ENCODE measurements around the gene KIFAP3. TPM values are rescaled to one million over a fixed set of nuclear protein-coding genes. Genes with fewer than 3 reads are reported as not detected.

KIFAP3 gene
- total RNA-seq, 1 donor from 2014 or later, result 35.1 TPM

DNA sequence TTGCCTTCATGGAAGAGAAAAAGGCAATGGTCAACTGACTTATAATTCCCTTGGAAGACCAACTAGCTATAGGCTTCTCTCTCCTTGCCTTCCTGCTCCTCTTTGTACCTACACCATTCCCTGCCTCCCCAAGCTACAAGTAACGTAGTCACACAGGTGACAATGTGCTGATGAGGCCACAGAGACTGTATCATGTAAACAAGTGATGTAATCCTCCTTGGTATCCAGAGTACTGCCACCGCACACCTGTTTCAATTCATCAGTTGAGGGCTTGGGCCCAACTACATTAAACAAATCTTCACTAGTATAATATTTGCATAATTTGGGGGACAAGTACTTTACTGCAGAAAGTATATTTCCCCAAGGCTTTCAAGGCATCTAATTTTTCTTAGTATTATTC lies 104.4 kb downstream of the KIFAP3 start:
- Mint-ChIP-seq H3K9me3 (ENCODE audit: unreplicated experiment) (no peaks in the 10 kb centered on the region), H3K36me3 (ENCODE audit: unreplicated experiment) (peaks cover 20% of the 10 kb centered on the region), H3K27me3 (ENCODE audit: unreplicated experiment) (no peaks in the 10 kb centered on the region), H3K4me1 (ENCODE audit: unreplicated experiment) (no peaks in the 10 kb centered on the region), H3K27ac (ENCODE audit: unreplicated experiment) (no peak overlapping the region), H3K4me3 (ENCODE audit: unreplicated experiment) (no peak overlapping the region)
- DNase-seq (ENCODE audit: extremely low spot score, unreplicated experiment), result no peak
- TF ChIP-seq, protein P1, sequence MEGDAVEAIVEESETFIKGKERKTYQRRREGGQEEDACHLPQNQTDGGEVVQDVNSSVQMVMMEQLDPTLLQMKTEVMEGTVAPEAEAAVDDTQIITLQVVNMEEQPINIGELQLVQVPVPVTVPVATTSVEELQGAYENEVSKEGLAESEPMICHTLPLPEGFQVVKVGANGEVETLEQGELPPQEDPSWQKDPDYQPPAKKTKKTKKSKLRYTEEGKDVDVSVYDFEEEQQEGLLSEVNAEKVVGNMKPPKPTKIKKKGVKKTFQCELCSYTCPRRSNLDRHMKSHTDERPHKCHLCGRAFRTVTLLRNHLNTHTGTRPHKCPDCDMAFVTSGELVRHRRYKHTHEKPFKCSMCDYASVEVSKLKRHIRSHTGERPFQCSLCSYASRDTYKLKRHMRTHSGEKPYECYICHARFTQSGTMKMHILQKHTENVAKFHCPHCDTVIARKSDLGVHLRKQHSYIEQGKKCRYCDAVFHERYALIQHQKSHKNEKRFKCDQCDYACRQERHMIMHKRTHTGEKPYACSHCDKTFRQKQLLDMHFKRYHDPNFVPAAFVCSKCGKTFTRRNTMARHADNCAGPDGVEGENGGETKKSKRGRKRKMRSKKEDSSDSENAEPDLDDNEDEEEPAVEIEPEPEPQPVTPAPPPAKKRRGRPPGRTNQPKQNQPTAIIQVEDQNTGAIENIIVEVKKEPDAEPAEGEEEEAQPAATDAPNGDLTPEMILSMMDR (IDR thresholded peaks at IDR 0.05), result no peak

DNA sequence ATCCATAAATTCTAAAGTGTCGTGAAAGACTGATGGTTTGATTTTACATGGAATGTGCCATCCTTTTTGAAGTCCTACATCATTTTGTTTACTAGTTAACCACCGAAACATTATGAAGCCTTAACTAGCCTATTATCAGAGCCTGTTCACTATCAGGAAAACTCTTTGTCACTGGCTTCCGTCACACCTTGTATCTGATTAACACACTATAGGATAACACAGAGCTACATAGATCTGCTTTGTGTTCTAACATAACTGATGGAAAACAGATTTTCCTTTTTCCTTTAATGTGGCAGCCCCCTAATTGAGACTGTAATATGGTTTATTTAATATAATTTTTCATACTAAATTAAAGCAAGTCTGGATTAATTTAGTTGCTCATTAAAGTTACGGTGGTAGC lies 106.3 kb downstream of the KIFAP3 start:
- Mint-ChIP-seq H3K27me3 (ENCODE audit: unreplicated experiment) (no peaks in the 10 kb centered on the region), H3K36me3 (ENCODE audit: unreplicated experiment) (peaks cover 24% of the 10 kb centered on the region), H3K4me1 (ENCODE audit: unreplicated experiment) (no peaks in the 10 kb centered on the region), H3K27ac (ENCODE audit: unreplicated experiment) (no peak overlapping the region), H3K4me3 (ENCODE audit: unreplicated experiment) (no peak overlapping the region), H3K9me3 (ENCODE audit: unreplicated experiment) (no peaks in the 10 kb centered on the region)
- DNase-seq (ENCODE audit: extremely low spot score, unreplicated experiment), result no peak
- TF ChIP-seq, protein P1 (IDR thresholded peaks at IDR 0.05), result no peak

DNA sequence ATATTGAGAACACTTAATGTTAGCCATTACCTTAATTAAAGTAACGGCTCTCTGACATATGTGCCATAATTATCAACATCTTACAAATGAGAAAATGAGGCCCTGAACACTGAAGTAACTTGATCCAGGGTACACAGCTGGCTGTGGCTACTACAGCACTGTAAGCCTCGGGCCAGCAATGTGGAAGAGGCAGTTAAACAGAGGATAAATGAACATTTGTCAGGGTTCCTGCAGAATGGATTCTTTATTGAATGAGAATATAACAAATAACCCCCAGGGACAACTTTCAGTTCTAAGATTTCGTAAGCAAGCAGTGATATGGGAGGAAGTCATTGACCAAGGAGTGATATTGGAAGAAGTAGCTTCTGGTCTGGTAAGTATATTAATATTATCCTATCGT lies 110.3 kb downstream of the KIFAP3 start:
- H3K4me1 Mint-ChIP-seq (ENCODE audit: unreplicated experiment), result peaks cover 1% of the 10 kb centered on the region
- no peak for DNase-seq (ENCODE audit: extremely low spot score, unreplicated experiment)
- H3K36me3 Mint-ChIP-seq (ENCODE audit: unreplicated experiment), result peaks cover 12% of the 10 kb centered on the region
- no peak overlapping the region for H3K27ac Mint-ChIP-seq (ENCODE audit: unreplicated experiment)
- H3K4me3 Mint-ChIP-seq (ENCODE audit: unreplicated experiment), result no peak overlapping the region
- H3K9me3 Mint-ChIP-seq (ENCODE audit: unreplicated experiment), result no peaks in the 10 kb centered on the region
- TF ChIP-seq, protein P1 (IDR thresholded peaks at IDR 0.05), result no peak
- no peaks in the 10 kb centered on the region for H3K27me3 Mint-ChIP-seq (ENCODE audit: unreplicated experiment)

DNA sequence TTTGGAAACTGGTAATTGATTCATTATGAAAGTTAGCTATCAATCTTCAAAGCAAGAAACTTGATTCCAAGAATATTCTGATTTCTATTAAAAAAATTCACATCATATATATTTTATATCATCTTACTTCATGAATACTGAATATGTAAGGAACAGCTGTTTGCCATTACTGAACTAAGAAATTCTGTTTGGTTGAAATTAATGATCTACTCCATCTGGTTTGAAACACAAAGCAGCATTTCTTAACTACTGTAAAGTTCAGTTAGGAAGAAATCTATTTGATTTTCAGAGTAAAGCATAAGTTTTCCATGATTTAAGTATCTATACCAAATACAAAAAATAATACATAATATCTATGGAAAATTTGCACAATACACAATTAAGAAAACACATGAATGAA lies 114.8 kb downstream of the KIFAP3 start:
- Mint-ChIP-seq H3K9me3 (ENCODE audit: unreplicated experiment) (no peaks in the 10 kb centered on the region), H3K27ac (ENCODE audit: unreplicated experiment) (no peak overlapping the region), H3K36me3 (ENCODE audit: unreplicated experiment) (peaks cover 13% of the 10 kb centered on the region), H3K4me3 (ENCODE audit: unreplicated experiment) (no peak overlapping the region), H3K4me1 (ENCODE audit: unreplicated experiment) (peaks cover 1% of the 10 kb centered on the region), H3K27me3 (ENCODE audit: unreplicated experiment) (no peaks in the 10 kb centered on the region)
- TF ChIP-seq, protein P1 (IDR thresholded peaks at IDR 0.05), result no peak
- DNase-seq (ENCODE audit: extremely low spot score, unreplicated experiment), result no peak

- H3K27ac Mint-ChIP-seq (ENCODE audit: unreplicated experiment), result no peak overlapping the region
- H3K9me3 Mint-ChIP-seq (ENCODE audit: unreplicated experiment), result no peaks in the 10 kb centered on the region
- TF ChIP-seq, protein P1 (IDR thresholded peaks at IDR 0.05), result no peak
- peaks cover 1% of the 10 kb centered on the region for H3K4me1 Mint-ChIP-seq (ENCODE audit: unreplicated experiment)
- H3K4me3 Mint-ChIP-seq (ENCODE audit: unreplicated experiment), result no peak overlapping the region
- H3K27me3 Mint-ChIP-seq (ENCODE audit: unreplicated experiment), result no peaks in the 10 kb centered on the region
- DNase-seq (ENCODE audit: extremely low spot score, unreplicated experiment), result no peak
- peaks cover 10% of the 10 kb centered on the region for H3K36me3 Mint-ChIP-seq (ENCODE audit: unreplicated experiment)
These were observed 115.5 kb downstream of the KIFAP3 start for GRCh38 chr1:169958987-169959386.
